ENCODE results near the gene PARM1. TPM values are rescaled to one million over a fixed set of nuclear protein-coding genes. Genes with fewer than 3 reads are reported as not detected.

PARM1 gene
- total and polyA plus RNA-seq, 2 of the 4 experiments (the other 2 are of a cell fraction): 0.07 to 0.18 TPM

GRCh38 chr4:74944354-74944793 lies 11.5 kb downstream of the PARM1 start:
- dilution Hi-C loops (cut with HindIII; ENCODE audit: low sequenced_read_pairs, unreplicated experiment): no loop called here
- CTCF ChIA-PET: no interaction called here

More at GRCh38 chr4:74944354-74944793, 11.5 kb downstream of the PARM1 start:
- no peak overlapping the region for H3K4ac ChIP-seq (ENCODE audit: low read depth, low read length)
- no peak overlapping the region for H3K9ac ChIP-seq (ENCODE audit: low read depth, low read length)
- no peak overlapping the region for H2BK20ac ChIP-seq (ENCODE audit: low read depth, low read length)
- no peaks in the 10 kb centered on the region for H3K79me1 ChIP-seq (ENCODE audit: low read depth in 1 of 2, low read length in 2 of 2)
- no peak overlapping the region for H2BK5ac ChIP-seq (ENCODE audit: low read depth, low read length, poor library complexity, severe bottlenecking)
- no peak overlapping the region for H3K4me2 ChIP-seq (ENCODE audit: low read depth, low read length)
- no peak overlapping the region for H4K8ac ChIP-seq (ENCODE audit: low read depth in 2 of 2, low read length in 2 of 2)
- no peak overlapping the region for H4K91ac ChIP-seq (ENCODE audit: insufficient read depth, low read depth, low read length)
- no peaks in the 10 kb centered on the region for H3K27me3 ChIP-seq (ENCODE audit: control insufficient read depth, insufficient read depth, low read length)
- no peaks in the 10 kb centered on the region for H4K20me1 ChIP-seq (ENCODE audit: insufficient read depth, low read length)
- POLR2A ChIA-PET (ENCODE audit: unreplicated experiment): no interaction called here
- no peak overlapping the region for H3K56ac ChIP-seq (ENCODE audit: extremely low read depth, insufficient read depth, low read length)
- intact Hi-C loops (cut with micrococcal nuclease) (no loop called here), in situ Hi-C loops (cut with MboI; ENCODE audit: low sequenced_read_pairs) (no loop called here)
- H3K27ac ChIP-seq (ENCODE audit: insufficient read depth, low read length): no peak overlapping the region
- H3K18ac ChIP-seq (ENCODE audit: low read depth, low read length): no peak overlapping the region
- H2BK120ac ChIP-seq (ENCODE audit: low read depth, low read length): no peak overlapping the region
- DNase-seq: no peak
- peak overlapping the region; percentile 37 for H2AK9ac ChIP-seq (replicated peaks; ENCODE audit: low read depth, low read length, poor library complexity)
- no peak overlapping the region for H3K23ac ChIP-seq (ENCODE audit: low read depth, low read length)
- H3K4me1 ChIP-seq (ENCODE audit: control insufficient read depth, insufficient read depth, low read length): no peaks in the 10 kb centered on the region
- no peak for TF ChIP-seq FOS (IDR thresholded peaks at IDR 0.05; ENCODE audit: low read depth, low read length)
- no peak for TF ChIP-seq USF2 (IDR thresholded peaks at IDR 0.05; ENCODE audit: low read depth, low read length)
- TF ChIP-seq RAD21 (IDR thresholded peaks at IDR 0.05; ENCODE audit: low read length): no peak
- TF ChIP-seq NFE2L2 (IDR thresholded peaks at IDR 0.05; ENCODE audit: low read depth, low read length): no peak
- no peak for TF ChIP-seq BHLHE40 (IDR thresholded peaks at IDR 0.05; ENCODE audit: low read depth, low read length)
- no peak for TF ChIP-seq ELK1 (IDR thresholded peaks at IDR 0.05; ENCODE audit: borderline replicate concordance, low read depth, low read length)
- TF ChIP-seq MXI1 (IDR thresholded peaks at IDR 0.05; ENCODE audit: borderline replicate concordance, low read depth, low read length): no peak
- TF ChIP-seq CHD1 (IDR thresholded peaks at IDR 0.05; ENCODE audit: low read depth, low read length): no peak
- TF ChIP-seq CTCF (conservative IDR thresholded peaks at IDR 0.05; ENCODE audit: low read depth, low read length): no peak
- TF ChIP-seq RFX5 (IDR thresholded peaks at IDR 0.05; ENCODE audit: low read depth, low read length): no peak
- no peak for TF ChIP-seq CEBPB (IDR thresholded peaks at IDR 0.05; ENCODE audit: low read depth, low read length)
- TF ChIP-seq POLR2A (IDR thresholded peaks at IDR 0.05; ENCODE audit: low read depth, low read length): no peak
- no peak for TF ChIP-seq RCOR1 (IDR thresholded peaks at IDR 0.05; ENCODE audit: insufficient replicate concordance, low read length)
- TF ChIP-seq MAFK (IDR thresholded peaks at IDR 0.05; ENCODE audit: low read depth, low read length): no peak
- TF ChIP-seq MAZ (IDR thresholded peaks at IDR 0.05; ENCODE audit: borderline replicate concordance, low read depth, low read length): no peak
- TF ChIP-seq SMC3 (IDR thresholded peaks at IDR 0.05; ENCODE audit: low read depth, low read length): no peak
- no peak overlapping the region for H2AK5ac ChIP-seq (ENCODE audit: low read depth, low read length)
- H2AFZ ChIP-seq (replicated peaks; ENCODE audit: low read length, poor library complexity): no peak overlapping the region
- H3K36me3 ChIP-seq (ENCODE audit: control insufficient read depth, insufficient read depth, low read length): no peaks in the 10 kb centered on the region
- H3K9me3 ChIP-seq (ENCODE audit: control insufficient read depth, insufficient read depth, low read length): no peaks in the 10 kb centered on the region
- H2BK15ac ChIP-seq (ENCODE audit: low read depth, low read length): no peak overlapping the region
- BruUV-seq (replicated peaks): no TSS peak
- no peaks in the 10 kb centered on the region for H3K9me1 ChIP-seq (ENCODE audit: insufficient read depth, low read length)
- H3K14ac ChIP-seq (replicated peaks; ENCODE audit: low read depth, low read length): no peak overlapping the region
- no peak for ATAC-seq (ENCODE audit: low read depth)
- H3K4me3 ChIP-seq (ENCODE audit: insufficient read depth, low read depth, low read length): no peak overlapping the region
- H4K5ac ChIP-seq (ENCODE audit: low read depth, low read length): no peak overlapping the region
- 70% methylated on average over 2 of the region's 6 CpGs; no CpG with 5 or more reads in 1 of the 2 experiments for WGBS, 2 experiments (ENCODE audit: extremely low coverage in 2 of 2, insufficient read length in 1 of 2)
